Left ventricle myocardium inferior (tissue), 1 donor: ENCODE results near the gene SLC4A3. TPM values are rescaled to one million over a fixed set of nuclear protein-coding genes. Genes with fewer than 3 reads are reported as not detected.

Experiments used
- DNase-seq: peaks from one replicate; pipeline ENCODE4 v3.0.0-alpha.2; 2020
- H3K27ac ChIP-seq: fragments of 200-600 bp; replicated peaks from 2 replicates; pipeline ENCODE4 v1.8.0; 2021
- H3K27me3 ChIP-seq: fragments of 200-600 bp; 2 replicates; pipeline ENCODE4 v1.8.0; 2021; ENCODE audit warnings: low read depth
- H3K36me3 ChIP-seq: fragments of 200-600 bp; 2 replicates; pipeline ENCODE4 v1.8.0; 2021
- H3K4me1 ChIP-seq: fragments of 200-600 bp; 2 replicates; pipeline ENCODE4 v1.8.0; 2021
- H3K4me3 ChIP-seq: fragments of 200-600 bp; 2 replicates; pipeline ENCODE4 v1.8.0; 2021; ENCODE audit warnings: mild to moderate bottlenecking, moderate library complexity
- H3K9me3 ChIP-seq: fragments of 200-600 bp; replicated peaks from 2 replicates; pipeline ENCODE4 v1.8.0; 2021
- CTCF ChIP-seq: fragments of 200-600 bp; IDR thresholded peaks from 2 replicates; pipeline ENCODE4 v1.8.0; 2021; ENCODE audit warnings: antibody characterized with exemption, mild to moderate bottlenecking, borderline replicate concordance
- intact Hi-C: fragments of 100-400 bp; cut with micrococcal nuclease; formaldehyde crosslinking; loops from one replicate; pipeline ENCODE4 v1.11.0; 2022
- total RNA-seq: library from RNA; stranded (reverse); fragmentation: NEBNext Ultra II Directional; extraction: Animal tissue kit (Norgen Biotek cat#: 25700); gene quantifications from one replicate; pipeline ENCODE4 v1.2.1, GENCODE V29; 2021
- donor health status: DM: no; HTN: yes; CAD: no; lungs with severe emphysema.

SLC4A3 gene
- total RNA-seq, 1 donor from 2014 or later: 426 TPM

GRCh38 chr2:219642465-219643083 is 15.1 kb downstream of the SLC4A3 start:
- Histone ChIP-seq H3K27ac (peak overlapping the region; percentile 97), H3K4me3 (peak overlapping the region; percentile 2), H3K9me3 (no peaks in the 10 kb centered on the region), H3K27me3 (peaks cover 5% of the 10 kb centered on the region), H3K4me1 (peaks cover 81% of the 10 kb centered on the region), H3K36me3 (peaks cover 15% of the 10 kb centered on the region)
- TF ChIP-seq CTCF: peak; percentile 99
- peak; percentile 96 for DNase-seq
- intact Hi-C loops: no loop called here

- Histone ChIP-seq H3K4me1 (peaks cover 76% of the 10 kb centered on the region), H3K4me3 (peak overlapping the region; percentile 2), H3K27ac (peak overlapping the region; percentile 97), H3K9me3 (no peaks in the 10 kb centered on the region), H3K27me3 (peaks cover 5% of the 10 kb centered on the region), H3K36me3 (peaks cover 11% of the 10 kb centered on the region)
- DNase-seq: no peak
- intact Hi-C loops: no loop called here
- no peak for TF ChIP-seq CTCF
Measured at GRCh38 chr2:219643084-219643473, 15.6 kb downstream of the SLC4A3 start.

GRCh38 chr2:219643788-219644398 is 16.5 kb downstream of the SLC4A3 start:
- DNase-seq: no peak
- Histone ChIP-seq H3K4me1 (peaks cover 73% of the 10 kb centered on the region), H3K27me3 (peaks cover 10% of the 10 kb centered on the region), H3K4me3 (no peak overlapping the region), H3K9me3 (no peaks in the 10 kb centered on the region), H3K27ac (peak overlapping the region; percentile 97), H3K36me3 (peaks cover 11% of the 10 kb centered on the region)
- no peak for TF ChIP-seq CTCF
- intact Hi-C loops: no loop called here

- peak overlapping the region; percentile 22 for H3K4me3 ChIP-seq
- DNase-seq: peak; percentile 69
- intact Hi-C loops: no loop called here
- H3K4me1 ChIP-seq: peaks cover 64% of the 10 kb centered on the region
- peaks cover 11% of the 10 kb centered on the region for H3K36me3 ChIP-seq
- peaks cover 10% of the 10 kb centered on the region for H3K27me3 ChIP-seq
- H3K27ac ChIP-seq: peak overlapping the region; percentile 97
- no peaks in the 10 kb centered on the region for H3K9me3 ChIP-seq
- no peak for TF ChIP-seq CTCF
Measured at GRCh38 chr2:219644801-219645480, 17.5 kb downstream of the SLC4A3 start.

- Histone ChIP-seq H3K36me3 (peaks cover 2% of the 10 kb centered on the region), H3K4me3 (no peak overlapping the region), H3K4me1 (peaks cover 54% of the 10 kb centered on the region), H3K9me3 (no peaks in the 10 kb centered on the region), H3K27me3 (peaks cover 16% of the 10 kb centered on the region), H3K27ac (peak overlapping the region; percentile 97)
- intact Hi-C loops: no loop called here
- DNase-seq: no peak
- TF ChIP-seq CTCF: no peak
Measured at GRCh38 chr2:219645631-219646527, 18.4 kb downstream of the SLC4A3 start.
